Endometrium (tissue), 2 donors: Measurements from ENCODE around the gene PRPF38A.

Source experiments
- FAIRE-seq: peaks from 2 replicates; lab custom pipeline; 2012; peaks lifted over from hg19 to GRCh38; lab: Jason Lieb, UNC
- donor health status: control.
- donor health status: control.

PRPF38A gene

GRCh38 chr1:52463891-52464290 lies 59.5 kb downstream of the PRPF38A start:
- no peak for FAIRE-seq

GRCh38 chr1:52469108-52469507 lies 64.7 kb downstream of the PRPF38A start:
- FAIRE-seq, result no peak
